HG03521 (cell line): ENCODE data around the gene TET3.

Experiments
- ATAC-seq: cut with Tn5 transposase; IDR thresholded peaks from one replicate; pipeline ENCODE4 v1.9.1; 2021; ENCODE audit warnings: mild to moderate bottlenecking, moderate library complexity; ENCODE audit not compliant: unreplicated experiment

The TET3 gene

DNA sequence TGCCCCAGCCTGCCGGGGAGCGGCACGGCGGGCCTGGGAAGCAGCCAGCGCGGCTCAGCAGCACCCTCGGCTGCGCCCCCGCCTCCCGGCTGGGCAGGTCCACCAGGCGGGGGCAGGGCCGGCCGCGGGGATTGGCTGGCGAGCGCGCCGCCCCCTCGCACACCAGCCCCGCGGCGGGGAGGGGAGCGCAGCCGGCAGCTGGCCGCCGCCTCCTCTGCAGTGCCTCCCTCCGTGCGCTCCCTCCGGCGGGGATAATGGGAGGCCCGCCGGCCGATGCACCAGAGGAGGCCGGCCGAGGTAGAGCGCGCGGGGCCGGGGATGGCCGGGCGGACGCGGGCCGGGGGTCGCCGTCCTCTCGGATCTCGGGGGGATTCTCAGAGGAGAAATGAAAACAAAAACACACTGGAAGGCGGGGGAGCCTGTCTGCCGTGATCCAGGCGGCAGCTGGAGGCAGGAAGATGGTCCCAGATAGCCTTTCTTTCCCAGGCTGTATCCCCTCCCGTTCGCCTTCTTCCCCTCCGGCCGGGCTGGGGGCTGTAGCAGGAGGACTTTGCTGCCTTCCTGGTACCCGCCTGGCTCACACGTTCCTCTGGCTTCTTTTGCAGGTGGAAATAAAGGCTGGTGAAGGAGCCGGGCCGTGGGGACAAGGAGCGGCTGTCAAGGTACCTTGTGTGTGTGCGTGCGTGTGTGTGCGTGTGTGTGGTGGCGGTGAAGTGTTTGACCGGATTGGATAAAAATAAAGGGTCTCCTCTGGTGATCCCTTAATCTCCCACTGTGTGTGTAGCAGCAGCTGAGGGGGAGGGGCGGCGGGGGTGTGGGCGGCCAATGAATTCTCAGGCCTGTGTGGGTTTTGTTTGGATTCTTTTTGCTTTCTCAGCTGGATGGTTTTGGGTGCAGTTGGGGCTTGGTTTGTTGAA, 18.1 kb downstream of the TET3 start:
- peak; percentile 93 for ATAC-seq

DNA sequence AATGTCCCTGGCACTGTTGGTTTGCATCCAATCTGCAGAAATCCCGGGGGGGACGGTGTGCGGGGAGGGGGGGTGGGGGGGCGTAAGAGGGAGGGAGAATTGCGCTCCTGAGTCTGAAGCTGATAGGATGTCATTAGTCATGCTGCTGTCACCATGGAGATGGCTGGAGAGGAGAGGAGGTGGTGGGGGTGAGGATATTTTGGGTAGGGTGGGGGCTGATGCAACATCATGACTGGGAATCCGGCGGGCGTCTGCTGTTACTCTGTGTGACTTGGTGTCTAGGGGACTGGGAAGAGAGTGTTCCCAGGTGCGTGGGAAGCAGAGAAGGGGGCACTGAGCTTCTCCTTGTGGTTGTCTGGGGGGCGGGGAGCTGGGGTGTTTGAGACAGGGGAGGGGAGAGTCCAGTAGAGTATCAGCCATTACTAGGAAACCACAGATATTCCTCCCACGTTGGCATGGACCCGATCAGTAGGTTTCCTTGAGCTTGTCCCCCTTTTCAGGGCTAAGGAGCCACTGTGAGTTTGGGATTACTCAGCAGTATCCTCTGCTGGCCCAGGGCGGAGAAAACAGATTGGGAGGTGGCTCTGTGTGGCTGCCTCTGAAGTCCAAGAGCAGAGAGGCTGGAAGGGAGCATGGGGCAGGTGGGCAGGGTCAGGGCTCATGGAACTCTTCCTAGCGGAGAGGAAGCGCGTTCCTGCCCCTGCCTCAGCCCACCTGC, 18.9 kb downstream of the TET3 start:
- ATAC-seq: no peak

DNA sequence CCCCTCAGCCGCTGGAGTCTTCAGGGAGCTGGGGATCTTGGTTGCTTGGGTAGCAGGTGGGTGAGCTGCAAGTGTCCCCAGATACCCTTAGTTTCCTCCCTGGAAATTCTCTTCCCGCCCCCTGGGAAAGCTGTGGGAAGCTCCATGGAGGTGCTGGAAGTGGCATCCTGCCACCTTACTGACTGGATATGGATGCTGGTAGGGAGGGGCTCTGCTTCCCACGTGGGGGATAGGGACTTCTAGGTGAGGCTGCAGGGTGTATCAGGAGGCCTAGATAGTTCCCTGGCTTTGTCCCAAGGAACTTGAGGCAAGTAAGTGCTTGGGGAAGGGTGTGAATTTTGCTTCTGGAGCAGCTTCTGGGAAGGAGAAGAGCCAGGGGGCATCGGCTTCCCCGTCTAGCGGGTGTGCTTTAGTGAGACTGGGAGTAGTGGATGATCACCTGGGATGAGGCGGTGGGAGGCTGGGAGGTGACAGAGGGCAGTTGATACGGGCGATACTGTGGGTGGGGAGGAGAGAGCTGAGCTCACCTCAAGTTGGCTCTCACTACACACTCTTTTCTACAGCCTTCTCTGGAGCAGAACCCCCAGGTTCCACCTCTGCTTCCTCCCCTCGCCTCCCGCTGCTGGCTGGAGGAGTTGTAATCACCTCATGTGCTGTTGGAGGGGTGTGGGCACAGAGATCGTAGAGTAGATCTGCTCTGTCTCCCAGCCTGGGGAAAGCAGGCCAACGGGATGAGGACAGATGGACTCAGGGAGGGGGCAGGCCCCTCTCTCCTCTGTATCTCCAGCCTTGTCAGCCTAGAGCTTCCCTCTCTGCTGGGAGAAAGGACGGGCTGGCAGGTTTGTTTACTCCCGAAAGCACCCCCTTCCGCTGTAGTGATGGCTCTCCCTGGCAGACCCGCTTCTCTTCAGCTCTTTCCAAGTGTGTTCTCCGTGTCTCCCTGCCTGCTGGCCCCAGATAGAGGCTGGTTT, 19.8 kb downstream of the TET3 start:
- ATAC-seq: no peak

DNA sequence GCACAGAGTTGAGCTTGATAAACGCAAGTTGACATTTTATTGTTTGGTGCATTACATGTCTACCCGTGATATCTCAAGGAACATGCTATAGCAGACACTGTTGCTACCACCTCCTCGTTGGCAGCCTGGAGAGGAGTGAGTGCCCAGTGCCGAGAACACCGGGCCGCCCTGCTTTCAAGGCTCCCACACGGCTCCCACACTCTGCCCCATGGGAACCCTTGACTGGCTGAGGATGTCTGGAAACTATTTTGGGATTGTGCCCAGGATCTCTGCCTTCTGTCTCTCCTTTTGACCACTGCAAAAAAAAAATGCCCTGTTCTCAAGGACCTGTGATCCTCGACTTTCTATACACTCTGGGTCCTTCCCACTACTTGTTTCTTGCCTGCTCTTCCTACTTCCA, 21.1 kb downstream of the TET3 start:
- no peak for ATAC-seq

DNA sequence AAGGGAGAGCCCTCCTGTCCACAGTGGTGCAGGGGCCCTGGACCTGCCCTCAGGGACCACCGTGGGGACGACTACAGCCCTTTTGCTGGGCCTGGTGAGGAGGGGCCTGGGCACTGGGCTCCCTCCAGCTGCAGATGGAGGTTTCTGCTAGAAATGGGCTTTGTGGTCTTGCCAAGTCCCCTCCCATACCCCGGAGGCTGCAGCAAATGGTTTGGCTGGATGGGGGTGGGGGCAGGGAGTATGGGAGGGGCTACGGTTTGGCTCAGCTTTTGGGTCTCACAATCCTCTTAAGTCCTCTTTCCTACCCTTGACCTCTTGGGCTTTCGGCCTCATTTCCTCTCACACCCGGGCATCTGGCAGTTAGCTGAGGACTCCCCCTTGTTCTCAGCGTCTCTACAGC, 21.7 kb downstream of the TET3 start:
- no peak for ATAC-seq

DNA sequence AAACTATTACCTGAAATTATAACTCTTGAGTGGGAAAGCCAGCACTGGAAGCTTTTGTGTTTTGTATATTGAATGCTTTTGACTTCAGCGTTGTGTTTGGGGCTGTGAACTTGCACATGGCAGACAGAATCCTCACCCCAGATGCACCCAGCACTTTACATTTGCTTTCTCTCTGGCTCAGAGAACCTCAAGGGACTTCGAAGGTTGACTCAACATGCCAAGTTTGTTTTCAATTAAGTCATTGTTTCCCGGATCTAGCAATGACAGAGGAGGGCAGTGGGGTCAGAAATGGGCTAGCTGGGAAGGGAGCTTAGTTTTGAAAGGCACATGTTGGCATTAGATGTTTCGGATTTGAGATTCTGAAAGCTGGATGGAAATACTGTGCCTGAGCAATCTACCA, 22.4 kb downstream of the TET3 start:
- no peak for ATAC-seq

DNA sequence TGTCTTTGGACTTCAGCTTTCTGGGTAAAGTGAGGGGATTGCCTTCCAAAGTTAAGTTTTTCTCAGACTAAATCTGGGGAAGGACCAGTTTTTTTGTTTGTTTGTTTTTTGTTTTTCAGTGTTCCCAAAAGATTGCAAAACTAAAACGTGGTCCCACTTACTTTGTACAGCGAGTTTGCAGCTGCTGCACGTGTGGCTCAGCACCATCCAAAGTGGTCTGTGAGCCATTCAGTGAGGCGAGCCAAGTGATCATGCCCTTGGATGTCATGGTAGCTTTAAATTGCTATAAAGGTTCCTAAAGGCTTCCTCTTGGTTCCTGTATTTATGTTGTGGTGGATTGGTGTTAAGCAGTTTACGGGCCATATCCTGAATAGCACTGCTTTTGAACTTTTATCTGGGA, 23.0 kb downstream of the TET3 start:
- ATAC-seq: no peak

DNA sequence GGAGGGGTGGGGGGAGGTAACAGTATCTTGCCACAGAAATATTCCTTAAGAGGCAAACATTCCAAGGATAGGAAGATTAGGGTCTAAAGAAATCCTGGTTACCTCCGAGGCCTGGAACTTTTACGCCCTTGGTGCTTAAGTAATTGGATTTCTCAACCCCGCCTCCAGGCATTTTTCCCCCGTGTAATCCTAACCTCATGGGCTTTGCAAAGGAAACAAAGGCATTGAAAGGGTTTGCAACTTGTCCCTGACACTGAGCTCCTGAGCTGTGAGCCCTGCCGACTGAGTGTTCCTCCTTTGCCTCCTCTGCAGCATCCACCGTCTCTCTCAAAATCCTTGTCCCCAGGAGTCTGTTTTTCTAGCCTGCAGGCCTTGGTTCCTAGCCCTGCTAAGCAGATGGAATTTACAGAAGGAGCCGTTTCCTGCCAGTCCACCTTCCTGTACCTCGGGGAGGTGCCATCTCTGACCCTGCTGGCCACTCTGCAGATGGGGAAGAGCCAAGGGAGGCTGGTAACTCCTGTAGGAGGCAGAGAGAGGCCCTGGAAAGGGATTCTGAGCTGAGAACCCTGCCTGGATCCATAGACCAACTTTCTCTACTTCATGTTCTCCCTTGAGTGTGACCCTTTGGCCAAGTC, 24.2 kb downstream of the TET3 start:
- no peak for ATAC-seq

DNA sequence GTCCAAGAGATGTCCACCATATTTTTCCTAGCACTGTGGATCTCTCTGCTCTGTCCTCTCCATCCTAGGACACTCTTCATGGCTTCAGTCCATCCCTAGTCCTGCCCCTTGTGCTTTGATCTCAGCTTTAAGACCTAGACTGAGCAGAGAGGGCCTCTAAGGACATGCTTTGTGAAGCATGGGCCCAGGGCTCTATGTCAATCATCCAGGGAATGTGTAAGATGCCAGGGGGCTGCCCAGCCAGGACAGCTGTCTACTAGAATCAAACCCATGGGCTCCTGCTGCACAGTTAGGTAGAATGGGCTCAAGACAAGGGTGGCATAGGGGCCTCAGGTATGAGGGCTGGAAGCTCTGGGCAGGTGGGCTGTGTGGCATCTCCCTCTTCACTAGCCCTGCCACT, 24.9 kb downstream of the TET3 start:
- ATAC-seq: no peak

DNA sequence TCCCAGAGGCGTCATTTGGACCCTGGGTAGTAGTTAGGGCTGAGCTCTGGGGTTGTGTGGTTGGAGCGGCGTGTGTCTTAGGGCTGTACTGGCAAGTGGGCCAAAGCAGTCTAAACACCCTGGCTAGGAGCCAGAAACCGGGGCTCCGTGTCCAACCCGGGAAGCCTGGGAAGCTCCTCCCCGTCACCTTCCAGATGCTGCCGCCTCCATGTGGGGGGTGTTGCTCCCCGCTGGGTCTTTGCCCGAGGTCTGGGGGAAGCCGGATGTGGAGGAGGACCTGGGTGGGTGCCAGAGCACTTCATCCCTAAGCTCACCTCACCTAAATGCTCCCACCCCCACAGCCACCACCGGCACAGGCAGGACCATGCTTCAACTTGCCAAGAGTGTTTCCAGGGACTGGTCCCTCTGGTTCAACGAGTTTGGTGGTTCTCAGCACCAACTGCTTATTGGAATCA, 25.4 kb downstream of the TET3 start:
- ATAC-seq: no peak

DNA sequence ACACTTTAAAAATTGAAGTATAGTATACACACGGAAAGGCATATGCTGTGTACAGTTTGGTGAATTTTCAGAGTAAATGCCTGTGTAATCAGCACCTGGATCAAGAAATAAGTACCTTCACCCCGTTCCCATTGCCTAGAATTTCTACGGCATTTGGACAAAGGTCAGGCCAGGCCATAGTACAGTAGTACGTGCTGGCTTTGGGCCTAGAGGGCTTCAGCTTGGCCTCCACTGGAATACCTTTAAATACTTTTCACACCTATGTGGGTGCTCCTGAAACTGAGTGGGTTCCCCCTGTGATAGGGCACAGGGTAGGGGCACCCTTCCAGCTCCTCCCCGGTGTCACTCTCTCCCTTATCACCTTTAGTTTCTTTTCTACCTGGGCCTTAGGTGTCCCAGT, 26.5 kb downstream of the TET3 start:
- ATAC-seq: no peak

DNA sequence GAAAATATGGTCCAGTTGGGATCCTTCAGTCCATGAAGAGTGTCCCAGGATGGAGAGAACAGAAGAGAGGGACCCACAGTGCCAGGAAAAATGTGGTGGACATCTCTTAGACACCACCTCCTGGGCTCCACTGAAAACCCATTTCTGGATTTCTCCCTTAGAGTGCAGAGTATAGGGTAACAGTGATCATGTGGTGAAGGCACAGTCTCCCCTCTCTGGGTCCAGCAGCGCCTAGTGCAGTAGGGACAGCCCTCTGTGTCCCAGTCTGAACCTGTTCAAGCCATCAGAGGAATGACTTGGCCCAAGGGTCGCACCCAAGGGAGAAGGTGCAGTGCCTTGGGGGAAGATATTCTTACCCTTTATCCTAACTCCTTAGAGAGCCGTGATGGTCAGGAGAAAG, 30.1 kb downstream of the TET3 start:
- ATAC-seq: no peak

DNA sequence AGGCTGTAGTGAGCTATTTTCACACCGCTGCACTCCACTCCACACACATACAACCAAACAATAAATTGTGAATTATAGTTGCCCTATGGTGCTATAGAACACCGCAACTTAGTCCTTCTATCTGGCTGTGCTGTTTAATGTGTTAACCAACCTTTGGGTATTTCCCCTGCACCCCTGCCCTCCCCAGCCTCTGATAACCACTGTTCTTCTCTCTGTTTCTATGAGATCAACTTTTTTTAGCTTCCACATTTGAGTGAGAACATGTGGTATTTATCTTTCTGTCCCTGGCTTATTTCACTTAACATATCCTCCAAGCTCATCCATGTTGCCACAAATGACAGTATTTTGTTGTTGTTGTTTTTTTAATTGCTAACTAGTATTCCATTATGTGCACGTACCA, 32.5 kb downstream of the TET3 start:
- no peak for ATAC-seq

DNA sequence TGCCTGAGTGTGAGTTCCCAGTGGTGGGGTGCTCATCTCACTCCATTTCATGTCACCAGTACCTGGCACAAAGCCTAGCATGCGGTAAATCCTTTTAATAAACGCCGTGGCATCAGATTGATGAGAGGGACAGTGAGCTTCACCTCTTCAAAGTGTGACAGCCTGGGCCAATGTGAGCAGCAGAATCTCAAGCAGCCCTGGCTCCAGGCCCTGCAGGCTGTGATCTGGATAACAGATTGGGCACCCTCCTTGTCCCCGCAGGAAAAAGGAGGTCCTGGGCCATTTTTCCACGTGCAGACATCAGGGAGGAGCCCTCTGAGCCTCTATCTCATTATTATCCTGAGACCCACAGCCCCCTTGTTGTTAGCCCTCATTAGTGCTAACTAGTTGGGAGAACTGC, 34.8 kb downstream of the TET3 start:
- ATAC-seq: no peak

DNA sequence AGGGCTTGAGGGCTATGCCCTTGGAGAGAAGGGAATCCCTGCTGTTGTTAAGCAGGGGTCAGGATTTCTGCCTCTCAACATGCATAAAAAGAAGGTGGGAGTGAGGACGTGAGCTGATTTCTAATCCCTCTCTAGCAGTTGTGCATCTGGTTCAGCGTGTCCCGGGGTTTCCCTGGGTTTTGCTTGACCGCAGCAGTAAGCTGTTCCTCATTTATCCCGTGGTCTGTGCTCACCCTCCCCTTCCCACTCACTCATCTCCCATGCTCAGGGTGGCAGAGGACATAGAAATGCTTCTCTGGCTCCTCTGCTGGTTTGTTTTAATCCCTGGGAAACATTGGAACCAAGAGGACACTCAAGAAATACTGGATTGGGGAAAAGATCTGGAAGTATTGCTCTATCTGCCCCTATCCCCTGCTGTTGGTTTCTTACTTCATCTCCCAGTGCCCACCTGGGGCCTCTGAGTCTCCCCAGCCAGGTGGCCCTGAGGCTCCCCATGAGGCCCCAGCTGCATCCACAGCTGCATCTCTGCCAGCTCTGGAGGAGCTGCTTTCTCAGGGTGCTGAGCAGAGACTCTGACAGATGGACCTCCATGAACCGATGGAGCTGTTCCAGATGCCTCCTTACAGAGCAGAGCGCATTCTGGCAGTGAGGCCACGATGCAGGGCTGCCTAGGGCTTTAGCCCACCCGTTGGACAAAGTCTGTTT, 36.1 kb downstream of the TET3 start:
- no peak for ATAC-seq

DNA sequence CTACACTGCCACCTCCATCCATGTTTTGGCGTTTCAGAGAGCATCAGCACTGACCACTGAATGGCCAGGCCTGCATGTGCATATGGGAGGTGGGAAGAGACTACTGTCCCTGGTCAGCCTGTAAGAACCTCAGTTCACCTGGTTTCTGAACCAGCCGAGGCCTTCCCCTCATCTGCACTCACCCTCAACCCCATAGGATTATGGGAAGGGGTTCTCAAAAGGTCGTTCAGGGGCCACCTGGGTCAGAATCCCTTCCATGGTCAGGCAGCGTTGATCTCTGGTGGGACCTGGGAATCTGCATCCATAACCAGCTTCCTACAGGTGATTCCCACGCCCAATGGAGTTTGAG, 36.7 kb downstream of the TET3 start:
- no peak for ATAC-seq

DNA sequence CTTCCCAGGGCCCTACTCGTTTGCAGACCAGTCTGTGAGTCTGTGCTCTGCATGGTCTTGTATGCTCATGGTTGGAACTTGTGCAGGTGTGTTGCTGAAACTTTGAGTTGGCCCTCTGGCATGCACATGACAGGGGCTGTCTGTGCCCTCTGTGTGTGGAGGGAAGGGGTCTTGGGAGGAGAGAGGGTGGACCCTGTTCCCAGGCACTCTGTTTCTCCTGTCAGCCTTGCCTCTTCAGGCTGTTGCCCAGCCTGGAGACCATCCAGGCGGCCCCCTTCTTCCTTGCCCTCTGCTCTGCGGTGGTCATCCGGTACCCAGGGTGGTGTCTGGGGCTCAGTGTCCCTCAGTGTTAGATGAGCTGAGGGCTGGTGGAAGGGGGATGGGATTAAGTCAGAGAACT, 39.5 kb downstream of the TET3 start:
- ATAC-seq: no peak

DNA sequence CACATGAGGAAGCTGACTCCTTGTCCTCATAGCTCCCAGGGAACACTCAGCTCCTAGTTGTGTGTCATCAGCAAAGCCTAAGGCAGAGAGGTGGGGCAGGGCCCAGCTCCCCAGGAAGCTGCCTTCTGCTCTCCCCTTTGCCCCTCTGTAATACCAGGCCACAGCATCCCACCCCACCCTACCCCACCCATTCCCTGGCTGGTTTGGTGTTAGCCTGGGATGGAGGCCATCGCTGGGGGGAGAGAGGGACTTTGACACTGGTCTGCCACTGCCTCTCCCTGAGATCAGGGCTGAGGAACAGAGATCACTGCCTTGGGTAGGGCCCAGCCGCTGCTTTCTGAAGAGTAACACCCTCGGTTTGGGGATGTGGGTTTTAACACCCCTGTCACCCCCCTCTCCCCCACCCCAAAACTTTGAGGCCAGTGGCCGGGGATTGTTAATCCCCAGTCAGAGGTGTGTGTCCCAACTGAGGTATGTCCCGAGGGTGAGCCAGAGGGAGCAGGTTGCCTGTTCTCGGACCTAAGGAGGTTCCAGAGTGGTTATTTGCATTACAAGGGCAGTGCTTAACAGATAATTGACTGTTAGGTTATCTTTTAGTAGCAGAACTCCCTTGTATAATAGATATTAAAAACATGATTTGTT, 41.4 kb downstream of the TET3 start:
- no peak for ATAC-seq

DNA sequence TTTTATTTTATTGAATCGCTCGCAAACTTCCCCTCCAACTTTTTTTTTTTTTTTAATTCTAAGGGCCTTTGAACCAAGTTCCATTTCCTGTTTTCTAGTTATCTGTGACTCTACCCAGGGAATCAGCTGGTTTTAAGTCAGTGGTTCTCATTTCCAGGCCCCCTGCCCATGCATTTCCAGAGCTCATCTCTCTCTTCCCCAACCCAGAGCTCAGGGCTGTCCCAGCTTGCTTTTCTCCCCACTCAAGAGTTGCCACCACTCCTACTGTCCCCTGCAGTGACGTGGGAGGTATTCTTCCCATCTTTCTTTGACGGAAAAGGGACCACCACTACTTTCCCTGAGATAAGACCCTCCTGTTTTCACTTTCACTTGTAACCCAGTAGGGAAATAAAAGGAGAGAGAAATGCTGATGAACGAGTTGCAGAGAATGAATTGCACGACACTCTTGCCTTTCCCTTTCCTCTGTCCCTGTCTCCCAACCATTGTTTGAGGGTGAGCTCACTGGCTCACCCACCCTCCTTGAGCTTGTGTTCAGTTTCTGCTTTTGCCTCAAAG, 42.1 kb downstream of the TET3 start:
- no peak for ATAC-seq
